Measurements from ENCODE around the gene LRP8.
"Not testable (repeated sequence)": the region's sequence is repeated elsewhere in the genome, so short reads cannot be mapped to it uniquely, and the experiment has no call there.

Gene LRP8

GRCh38 chr1:53220962-53221286, 106.9 kb downstream of the LRP8 start:
- H3K4me3 ChIP-seq (ENCODE audit: insufficient read depth, low read depth, low read length, poor library complexity, severe bottlenecking) = peak overlapping the region; percentile 82
- H3K36me3 ChIP-seq (ENCODE audit: control insufficient read depth, insufficient read depth, low read length) = peaks cover 16% of the 10 kb centered on the region
- DNase-seq = no peak
- no peaks in the 10 kb centered on the region for H3K27me3 ChIP-seq (replicated peaks; ENCODE audit: control insufficient read depth, insufficient read depth, low read length, poor library complexity, severe bottlenecking)
- peak overlapping the region; percentile 90 for H3K27ac ChIP-seq (ENCODE audit: insufficient read depth, low read length, poor library complexity, severe bottlenecking)
- H3K4me1 ChIP-seq (ENCODE audit: control insufficient read depth, insufficient read depth, low read length, poor library complexity, severe bottlenecking) = peaks cover 11% of the 10 kb centered on the region
- H3K9me3 ChIP-seq (ENCODE audit: control insufficient read depth, low read length) = no peaks in the 10 kb centered on the region

DNA sequence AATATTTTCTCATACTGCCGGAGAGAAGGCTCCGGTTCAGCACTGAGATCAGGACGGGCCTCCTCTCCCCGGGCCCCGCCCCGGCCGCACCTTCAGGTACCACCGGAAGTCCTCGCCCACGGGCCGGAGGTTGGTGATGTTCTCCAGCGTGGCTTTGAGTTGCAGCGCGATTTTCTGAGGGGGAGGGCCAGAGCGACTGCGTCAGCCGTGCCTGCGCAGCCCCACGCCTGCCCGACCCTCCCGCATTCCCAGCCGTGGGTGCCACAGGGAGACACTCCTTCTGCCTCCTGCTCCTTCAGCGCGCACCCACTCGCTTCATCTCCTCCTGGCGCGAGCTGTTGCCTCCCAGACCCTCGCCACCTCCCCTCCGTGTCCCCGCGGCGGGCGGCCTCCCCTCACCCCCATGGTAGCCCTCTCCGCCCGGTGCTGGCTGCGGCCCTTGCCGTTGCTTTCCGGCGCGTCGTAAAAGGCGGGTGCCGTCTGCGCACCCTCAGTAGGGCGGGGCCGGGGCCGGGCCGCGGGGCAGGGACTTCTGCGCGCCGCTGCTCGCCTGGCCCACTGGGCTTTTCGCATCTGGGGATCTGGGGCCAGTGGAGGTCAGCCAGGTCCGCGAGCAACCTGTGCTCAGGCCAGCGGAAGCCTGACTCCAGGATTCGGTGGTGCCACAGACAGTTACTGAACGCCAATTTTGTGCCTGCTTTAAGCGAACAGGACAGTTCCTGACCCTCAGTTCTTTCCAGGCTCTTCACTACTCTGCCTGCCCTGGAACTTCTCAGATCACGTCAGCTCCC, 107.5 kb downstream of the LRP8 start, which contains the start of gene CZIB:
CZIB (minus strand) TSS at position 464 of the 791 bp plus-strand sequence; CDS start at position 405, 59 bp downstream.
- Histone ChIP-seq H3K9me3 (ENCODE audit: control insufficient read depth, low read length) (no peaks in the 10 kb centered on the region), H3K4me3 (ENCODE audit: insufficient read depth, low read depth, low read length, poor library complexity, severe bottlenecking) (peak within 1 kb of the TSS; percentile 82), H3K4me1 (ENCODE audit: control insufficient read depth, insufficient read depth, low read length, poor library complexity, severe bottlenecking) (peaks cover 11% of the 10 kb centered on the region), H3K27me3 (replicated peaks; ENCODE audit: control insufficient read depth, insufficient read depth, low read length, poor library complexity, severe bottlenecking) (no peaks in the 10 kb centered on the region), H3K36me3 (ENCODE audit: control insufficient read depth, insufficient read depth, low read length) (peaks cover 19% of the 10 kb centered on the region), H3K27ac (ENCODE audit: insufficient read depth, low read length, poor library complexity, severe bottlenecking) (peak within 1 kb of the TSS; percentile 90)
- peak; percentile 77 to 84 (median 82) for DNase-seq

DNA sequence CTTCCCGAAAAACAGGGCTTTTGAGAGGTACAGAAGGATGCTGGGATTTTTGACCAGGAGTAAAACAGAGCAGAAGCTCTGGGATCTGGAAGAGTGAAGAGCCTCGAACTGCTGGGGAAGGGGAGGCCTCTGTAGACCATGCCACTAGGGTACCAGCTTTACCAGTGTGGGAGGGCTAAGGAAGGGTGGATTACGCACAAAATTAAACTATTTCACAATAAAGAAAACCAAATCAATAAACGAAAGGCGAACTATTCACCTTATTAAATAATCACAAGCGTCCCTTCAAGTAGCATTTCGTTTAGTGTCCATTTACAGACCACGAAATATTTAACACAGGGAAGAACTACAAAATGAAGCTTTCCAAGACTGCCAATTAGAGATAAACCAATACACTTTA, 108.2 kb downstream of the LRP8 start:
- DNase-seq = no peak
- peak overlapping the region; percentile 90 for H3K27ac ChIP-seq (ENCODE audit: insufficient read depth, low read length, poor library complexity, severe bottlenecking)

GRCh38 chr1:53218201-53218600, 109.7 kb downstream of the LRP8 start:
- Histone ChIP-seq H3K27ac (ENCODE audit: insufficient read depth, low read length, poor library complexity, severe bottlenecking) (no peak overlapping the region), H3K27me3 (replicated peaks; ENCODE audit: control insufficient read depth, insufficient read depth, low read length, poor library complexity, severe bottlenecking) (no peaks in the 10 kb centered on the region), H3K36me3 (ENCODE audit: control insufficient read depth, insufficient read depth, low read length) (peaks cover 33% of the 10 kb centered on the region), H3K9me3 (ENCODE audit: control insufficient read depth, low read length) (no peaks in the 10 kb centered on the region), H3K4me1 (ENCODE audit: control insufficient read depth, insufficient read depth, low read length, poor library complexity, severe bottlenecking) (peaks cover 11% of the 10 kb centered on the region), H3K4me3 (ENCODE audit: insufficient read depth, low read depth, low read length, poor library complexity, severe bottlenecking) (no peak overlapping the region)
- DNase-seq = no peak

More for the DNA sequence above, 108.2 kb downstream of the LRP8 start:
- H3K36me3 ChIP-seq (ENCODE audit: control insufficient read depth, insufficient read depth, low read length) = peaks cover 19% of the 10 kb centered on the region
- peak overlapping the region; percentile 82 for H3K4me3 ChIP-seq (ENCODE audit: insufficient read depth, low read depth, low read length, poor library complexity, severe bottlenecking)
- no peaks in the 10 kb centered on the region for H3K27me3 ChIP-seq (replicated peaks; ENCODE audit: control insufficient read depth, insufficient read depth, low read length, poor library complexity, severe bottlenecking)
- no peaks in the 10 kb centered on the region for H3K9me3 ChIP-seq (ENCODE audit: control insufficient read depth, low read length)
- peaks cover 11% of the 10 kb centered on the region for H3K4me1 ChIP-seq (ENCODE audit: control insufficient read depth, insufficient read depth, low read length, poor library complexity, severe bottlenecking)

DNA sequence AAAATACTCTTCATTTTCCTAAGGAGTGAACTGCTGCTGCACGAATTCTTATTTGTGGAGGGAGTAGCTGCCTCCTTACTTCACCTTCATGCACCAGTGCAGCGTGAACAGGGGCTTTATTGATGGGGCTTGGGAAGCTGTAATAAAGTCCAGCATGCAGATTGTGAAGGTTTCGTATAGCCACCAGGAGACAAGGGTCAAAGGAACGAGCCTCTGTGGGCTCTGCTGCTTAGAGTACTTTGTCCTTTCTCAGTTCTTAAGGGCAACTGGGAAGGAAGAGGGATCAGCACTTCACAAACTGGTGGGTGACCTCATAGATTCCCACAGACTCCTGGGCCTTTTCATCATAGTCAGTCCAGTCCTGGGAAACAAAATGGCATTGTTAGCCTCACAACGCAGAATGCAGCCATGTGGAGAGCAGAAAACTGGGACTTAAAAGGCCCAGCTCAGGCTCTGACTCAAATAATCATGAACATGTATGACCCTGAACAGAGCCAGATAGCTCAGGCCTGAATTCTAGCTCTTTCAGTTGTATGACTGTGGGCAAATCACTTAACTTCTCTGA, 113.4 kb downstream of the LRP8 start:
- Histone ChIP-seq H3K4me3 (ENCODE audit: insufficient read depth, low read depth, low read length, poor library complexity, severe bottlenecking) (no peak overlapping the region), H3K9me3 (ENCODE audit: control insufficient read depth, low read length) (no peaks in the 10 kb centered on the region), H3K27ac (ENCODE audit: insufficient read depth, low read length, poor library complexity, severe bottlenecking) (no peak overlapping the region), H3K36me3 (ENCODE audit: control insufficient read depth, insufficient read depth, low read length) (peaks cover 59% of the 10 kb centered on the region), H3K27me3 (replicated peaks; ENCODE audit: control insufficient read depth, insufficient read depth, low read length, poor library complexity, severe bottlenecking) (no peaks in the 10 kb centered on the region), H3K4me1 (ENCODE audit: control insufficient read depth, insufficient read depth, low read length, poor library complexity, severe bottlenecking) (peaks cover under 1% of the 10 kb centered on the region)
- DNase-seq = no peak

- H3K27me3 ChIP-seq (replicated peaks; ENCODE audit: control insufficient read depth, insufficient read depth, low read length, poor library complexity, severe bottlenecking) = no peaks in the 10 kb centered on the region
- H3K36me3 ChIP-seq (ENCODE audit: control insufficient read depth, insufficient read depth, low read length) = peaks cover 67% of the 10 kb centered on the region
- H3K27ac ChIP-seq (ENCODE audit: insufficient read depth, low read length, poor library complexity, severe bottlenecking) = no peak overlapping the region
- H3K9me3 ChIP-seq (ENCODE audit: control insufficient read depth, low read length) = peaks cover 3% of the 10 kb centered on the region
- no peak overlapping the region for H3K4me3 ChIP-seq (ENCODE audit: insufficient read depth, low read depth, low read length, poor library complexity, severe bottlenecking)
- no peaks in the 10 kb centered on the region for H3K4me1 ChIP-seq (ENCODE audit: control insufficient read depth, insufficient read depth, low read length, poor library complexity, severe bottlenecking)
- DNase-seq = no peak
Measured at GRCh38 chr1:53210954-53211353, 116.9 kb downstream of the LRP8 start.

DNA sequence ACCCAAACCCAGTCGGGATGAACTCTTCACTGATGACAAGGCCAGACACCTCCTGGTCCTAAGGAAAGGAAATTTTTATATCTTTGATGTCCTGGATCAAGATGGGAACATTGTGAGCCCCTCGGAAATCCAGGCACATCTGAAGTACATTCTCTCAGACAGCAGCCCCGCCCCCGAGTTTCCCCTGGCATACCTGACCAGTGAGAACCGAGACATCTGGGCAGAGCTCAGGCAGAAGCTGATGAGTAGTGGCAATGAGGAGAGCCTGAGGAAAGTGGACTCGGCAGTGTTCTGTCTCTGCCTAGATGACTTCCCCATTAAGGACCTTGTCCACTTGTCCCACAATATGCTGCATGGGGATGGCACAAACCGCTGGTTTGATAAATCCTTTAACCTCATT, 117.5 kb downstream of the LRP8 start:
- Histone ChIP-seq H3K27me3 (replicated peaks; ENCODE audit: control insufficient read depth, insufficient read depth, low read length, poor library complexity, severe bottlenecking) (no peaks in the 10 kb centered on the region), H3K9me3 (ENCODE audit: control insufficient read depth, low read length) (peaks cover 3% of the 10 kb centered on the region), H3K4me3 (ENCODE audit: insufficient read depth, low read depth, low read length, poor library complexity, severe bottlenecking) (no peak overlapping the region), H3K4me1 (ENCODE audit: control insufficient read depth, insufficient read depth, low read length, poor library complexity, severe bottlenecking) (no peaks in the 10 kb centered on the region), H3K27ac (ENCODE audit: insufficient read depth, low read length, poor library complexity, severe bottlenecking) (no peak overlapping the region), H3K36me3 (ENCODE audit: control insufficient read depth, insufficient read depth, low read length) (peaks cover 67% of the 10 kb centered on the region)
- no peak for DNase-seq

- Histone ChIP-seq H3K9me3 (ENCODE audit: control insufficient read depth, low read length) (peaks cover 3% of the 10 kb centered on the region), H3K4me3 (ENCODE audit: insufficient read depth, low read depth, low read length, poor library complexity, severe bottlenecking) (no peak overlapping the region), H3K27ac (ENCODE audit: insufficient read depth, low read length, poor library complexity, severe bottlenecking) (no peak overlapping the region), H3K4me1 (ENCODE audit: control insufficient read depth, insufficient read depth, low read length, poor library complexity, severe bottlenecking) (no peaks in the 10 kb centered on the region), H3K27me3 (replicated peaks; ENCODE audit: control insufficient read depth, insufficient read depth, low read length, poor library complexity, severe bottlenecking) (no peaks in the 10 kb centered on the region), H3K36me3 (ENCODE audit: control insufficient read depth, insufficient read depth, low read length) (peaks cover 74% of the 10 kb centered on the region)
- DNase-seq = no peak
Measured at GRCh38 chr1:53207726-53208125, 120.1 kb downstream of the LRP8 start.

DNA sequence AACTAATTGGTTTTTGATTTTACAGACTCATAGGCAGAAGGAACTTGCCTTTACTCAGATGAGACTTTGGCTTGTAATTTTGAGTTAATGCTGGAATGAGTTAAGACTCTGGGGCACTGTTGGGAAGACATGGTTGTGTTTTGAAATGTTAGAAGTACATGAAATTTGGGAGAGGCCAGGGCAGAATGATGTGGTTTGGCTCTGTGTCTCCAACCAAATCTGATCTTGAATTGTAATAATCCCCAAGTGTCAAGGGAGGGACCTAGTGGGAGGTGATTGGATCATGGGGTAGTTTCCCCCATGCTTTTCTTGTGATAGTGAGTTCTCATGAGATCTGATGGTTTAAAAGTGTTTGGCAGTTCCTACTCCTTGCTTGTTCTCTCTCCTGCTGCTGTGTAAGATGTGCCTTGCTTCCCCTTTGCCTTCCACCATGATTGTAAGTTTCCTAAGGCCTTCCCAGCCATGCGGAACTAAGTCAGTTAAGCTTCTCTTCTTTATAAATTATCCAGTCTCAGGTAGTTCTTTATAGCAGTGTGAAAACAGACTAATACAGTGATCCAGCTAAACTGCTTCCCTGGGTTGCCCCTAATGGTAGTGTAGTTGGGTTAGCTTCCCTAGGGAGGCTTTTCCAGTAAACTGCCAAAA, 121.0 kb downstream of the LRP8 start:
- Histone ChIP-seq H3K36me3 (ENCODE audit: control insufficient read depth, insufficient read depth, low read length) (peaks cover 76% of the 10 kb centered on the region), H3K27me3 (replicated peaks; ENCODE audit: control insufficient read depth, insufficient read depth, low read length, poor library complexity, severe bottlenecking) (no peaks in the 10 kb centered on the region), H3K4me3 (ENCODE audit: insufficient read depth, low read depth, low read length, poor library complexity, severe bottlenecking) (no peak overlapping the region), H3K4me1 (ENCODE audit: control insufficient read depth, insufficient read depth, low read length, poor library complexity, severe bottlenecking) (no peaks in the 10 kb centered on the region), H3K9me3 (ENCODE audit: control insufficient read depth, low read length) (peaks cover 3% of the 10 kb centered on the region), H3K27ac (ENCODE audit: insufficient read depth, low read length, poor library complexity, severe bottlenecking) (no peak overlapping the region)
- no peak for DNase-seq

GRCh38 chr1:53206083-53206685, 121.7 kb downstream of the LRP8 start:
- not testable (repeated sequence) for H3K27me3 ChIP-seq (replicated peaks; ENCODE audit: control insufficient read depth, insufficient read depth, low read length, poor library complexity, severe bottlenecking); DNase-seq; H3K9me3 ChIP-seq (ENCODE audit: control insufficient read depth, low read length); H3K4me3 ChIP-seq (ENCODE audit: insufficient read depth, low read depth, low read length, poor library complexity, severe bottlenecking); H3K4me1 ChIP-seq (ENCODE audit: control insufficient read depth, insufficient read depth, low read length, poor library complexity, severe bottlenecking); H3K27ac ChIP-seq (ENCODE audit: insufficient read depth, low read length, poor library complexity, severe bottlenecking)
- H3K36me3 ChIP-seq (ENCODE audit: control insufficient read depth, insufficient read depth, low read length) = peaks cover 77% of the 10 kb centered on the region

Data from effector memory CD4-positive, alpha-beta T cell (primary cell).